Stimulated activated CD4-positive, alpha-beta T cell treated with anti-CD3 and anti-CD28 coated beads, TNF-alpha, amount 100 ng/mL, for 48 hours (primary cell): Measurements from ENCODE around the gene C2CD2.
"Not testable (repeated sequence)": the region's sequence is repeated elsewhere in the genome, so short reads cannot be mapped to it uniquely, and the experiment has no call there.

Experiments
- DNase-seq, 3 donors: peaks; one replicate each; pipeline ENCODE4 v3.0.0-alpha.2; 2020; ENCODE audit warnings: low read depth in 3 of 3

Gene C2CD2

GRCh38 chr21:41958886-41959563 is 5.2 kb upstream of the C2CD2 start:
- no peak for DNase-seq

GRCh38 chr21:41957991-41958766 is 4.4 kb upstream of the C2CD2 start:
- DNase-seq: no peak

GRCh38 chr21:41956926-41957729 is 3.3 kb upstream of the C2CD2 start:
- no peak for DNase-seq

GRCh38 chr21:41955516-41955915 is 1.7 kb upstream of the C2CD2 start:
- DNase-seq: no peak

GRCh38 chr21:41954654-41955499 is 1.1 kb upstream of the C2CD2 start:
- DNase-seq: no peak

- no peak for DNase-seq
Observed at GRCh38 chr21:41953249-41953830, 478 bp downstream of the C2CD2 start.

- no peak for DNase-seq
Observed at GRCh38 chr21:41952568-41953248, 1.1 kb downstream of the C2CD2 start.

GRCh38 chr21:41951876-41952567 is 1.8 kb downstream of the C2CD2 start:
- no peak for DNase-seq

GRCh38 chr21:41950941-41951351 is 2.9 kb downstream of the C2CD2 start:
- DNase-seq: no peak

GRCh38 chr21:41949631-41950030 is 4.2 kb downstream of the C2CD2 start:
- DNase-seq: not testable (repeated sequence)

- no peak for DNase-seq
Observed at GRCh38 chr21:41948901-41949300, 4.9 kb downstream of the C2CD2 start.

- DNase-seq: no peak
Observed at GRCh38 chr21:41948078-41948895, 5.5 kb downstream of the C2CD2 start.

- no peak for DNase-seq
Observed at GRCh38 chr21:41945982-41946381, 7.8 kb downstream of the C2CD2 start.

- DNase-seq: no peak
Observed at GRCh38 chr21:41943851-41944250, 10.0 kb downstream of the C2CD2 start.

- DNase-seq: no peak
Observed at GRCh38 chr21:41942457-41942856, 11.4 kb downstream of the C2CD2 start.

- DNase-seq: no peak
Observed at GRCh38 chr21:41941941-41942340, 11.9 kb downstream of the C2CD2 start.

GRCh38 chr21:41940431-41940830 is 13.4 kb downstream of the C2CD2 start:
- no peak for DNase-seq

GRCh38 chr21:41939391-41939790 is 14.4 kb downstream of the C2CD2 start:
- DNase-seq: no peak
